HepG2 (cell line): ENCODE data around the gene SLC11A1. TPM values are rescaled to one million over a fixed set of nuclear protein-coding genes. Genes with fewer than 3 reads are reported as not detected.
A peak's percentile ranks its signal among the peaks of the same experiment; 100 is the strongest.

Source experiments
- ATAD3A ChIP-seq: sonication (generic); formaldehyde crosslinking; IDR thresholded peaks from 2 replicates; pipeline ENCODE4 v1.4.0; 2020; ENCODE audit warnings: missing genetic modification reagents
- GATA4 ChIP-seq: sonication (generic); IDR thresholded peaks from 2 replicates; pipeline ENCODE4 v1.6.1; 2016; ENCODE audit warnings: antibody characterized with exemption, low read depth, borderline replicate concordance
- IKZF4 ChIP-seq: sonication (generic); formaldehyde crosslinking; IDR thresholded peaks from 2 replicates; pipeline ENCODE4 v1.5.1; 2020; ENCODE audit warnings: borderline replicate concordance, mild to moderate bottlenecking, low read depth, missing genetic modification reagents; ENCODE audit errors: not compliant biosample characterization
- JUNB ChIP-seq: sonication (generic); formaldehyde crosslinking; IDR thresholded peaks from 2 replicates; pipeline ENCODE4 v1.8.0; 2022; ENCODE audit warnings: missing genetic modification reagents, mild to moderate bottlenecking, borderline replicate concordance
- KDM6A ChIP-seq: IDR thresholded peaks from 2 replicates; pipeline ENCODE4 v1.6.1; 2016; ENCODE audit warnings: low read depth
- PAF1 ChIP-seq: IDR thresholded peaks from 2 replicates; pipeline ENCODE4 v1.6.1; 2016; ENCODE audit warnings: missing genetic modification reagents, missing compliant biosample characterization
- ZBTB1 ChIP-seq: sonication (generic); formaldehyde crosslinking; IDR thresholded peaks from 2 replicates; pipeline ENCODE4 v1.4.0; 2020; ENCODE audit warnings: missing genetic modification reagents, borderline replicate concordance
- ZNF12 ChIP-seq: sonication (generic); formaldehyde crosslinking; IDR thresholded peaks from 2 replicates; pipeline ENCODE4 v1.5.0; 2020; ENCODE audit warnings: missing genetic modification reagents
- ZNF136 ChIP-seq: sonication (generic); formaldehyde crosslinking; IDR thresholded peaks from 2 replicates; pipeline ENCODE4 v1.8.1; 2022; ENCODE audit warnings: low read depth, mild to moderate bottlenecking, moderate library complexity, missing genetic modification reagents
- ZNF3 ChIP-seq: IDR thresholded peaks from 2 replicates; pipeline ENCODE4 v1.7.0; 2017; ENCODE audit warnings: inconsistent platforms
- ZNF335 ChIP-seq: sonication (generic); formaldehyde crosslinking; IDR thresholded peaks from 2 replicates; pipeline ENCODE4 v1.4.0; 2020; ENCODE audit warnings: missing genetic modification reagents
- ZNF562 ChIP-seq: sonication (generic); formaldehyde crosslinking; IDR thresholded peaks from 2 replicates; pipeline ENCODE4 v1.8.0; 2022; ENCODE audit warnings: missing genetic modification reagents, borderline replicate concordance
- ZNF749 ChIP-seq: sonication (generic); formaldehyde crosslinking; IDR thresholded peaks from 2 replicates; pipeline ENCODE4 v1.8.0; 2022; ENCODE audit warnings: mild to moderate bottlenecking, missing genetic modification reagents, moderate library complexity, borderline replicate concordance
- polyA plus RNA-seq, 8 experiments: library from polyadenylated mRNA; depleted of rRNA in 3 of 8; stranded (reverse) in 7 of 8; unstranded in 1 of 8; fragments of >200 nt; fragmentation: Illumina TruSeq in 4 of 8; extraction: Trizol in 4 of 8; gene quantifications; 2 replicates each; pipeline versions ENCODE4 v1.2.1 to v1.2.3, GENCODE V29; 2011 to 2016; ENCODE audit warnings: low read depth in 4 of 8, missing spikeins in 1 of 8, mixed read lengths in 1 of 8; ENCODE audit not compliant: insufficient read depth in 1 of 8
- total RNA-seq, 5 experiments: library from RNA; depleted of rRNA; stranded (reverse); fragments of >200 nt; fragmentation: Illumina TruSeq; extraction: Trizol; gene quantifications; 2 replicates each; pipeline ENCODE4 v1.2.3, GENCODE V29; 2016; ENCODE audit warnings: low read depth in 1 of 5
- TF ChIP-seq, protein P1 (sequence below): fragments of 450-650 bp; IDR thresholded peaks from 2 replicates; pipeline ENCODE4 v1.6.1; 2017; ENCODE audit warnings: mild to moderate bottlenecking
- TF ChIP-seq, protein P2 (sequence below): sonication (generic); formaldehyde crosslinking; conservative IDR thresholded peaks from 2 replicates; pipeline ENCODE4 v1.8.0; 2022; ENCODE audit warnings: missing genetic modification reagents
- TF ChIP-seq, protein P3 (sequence below): sonication (generic); formaldehyde crosslinking; IDR thresholded peaks from 2 replicates; pipeline ENCODE4 v1.5.0; 2020; ENCODE audit warnings: mild to moderate bottlenecking, missing genetic modification reagents
- TF ChIP-seq, protein P4 (sequence below): sonication (generic); formaldehyde crosslinking; IDR thresholded peaks from 2 replicates; pipeline ENCODE4 v1.5.1; 2020; ENCODE audit warnings: missing genetic modification reagents, mild to moderate bottlenecking, borderline replicate concordance
- TF ChIP-seq, protein P5 (sequence below): sonication (generic); formaldehyde crosslinking; IDR thresholded peaks from 2 replicates; pipeline ENCODE4 v1.8.0; 2022; ENCODE audit warnings: missing genetic modification reagents, mild to moderate bottlenecking, inconsistent platforms, borderline replicate concordance

The SLC11A1 gene
- total and polyA plus RNA-seq, 2 of the 13 experiments (the other 11 are each of a cell fraction or from before 2014, with no cell fraction given), result 0.33 to 2.3 TPM

DNA sequence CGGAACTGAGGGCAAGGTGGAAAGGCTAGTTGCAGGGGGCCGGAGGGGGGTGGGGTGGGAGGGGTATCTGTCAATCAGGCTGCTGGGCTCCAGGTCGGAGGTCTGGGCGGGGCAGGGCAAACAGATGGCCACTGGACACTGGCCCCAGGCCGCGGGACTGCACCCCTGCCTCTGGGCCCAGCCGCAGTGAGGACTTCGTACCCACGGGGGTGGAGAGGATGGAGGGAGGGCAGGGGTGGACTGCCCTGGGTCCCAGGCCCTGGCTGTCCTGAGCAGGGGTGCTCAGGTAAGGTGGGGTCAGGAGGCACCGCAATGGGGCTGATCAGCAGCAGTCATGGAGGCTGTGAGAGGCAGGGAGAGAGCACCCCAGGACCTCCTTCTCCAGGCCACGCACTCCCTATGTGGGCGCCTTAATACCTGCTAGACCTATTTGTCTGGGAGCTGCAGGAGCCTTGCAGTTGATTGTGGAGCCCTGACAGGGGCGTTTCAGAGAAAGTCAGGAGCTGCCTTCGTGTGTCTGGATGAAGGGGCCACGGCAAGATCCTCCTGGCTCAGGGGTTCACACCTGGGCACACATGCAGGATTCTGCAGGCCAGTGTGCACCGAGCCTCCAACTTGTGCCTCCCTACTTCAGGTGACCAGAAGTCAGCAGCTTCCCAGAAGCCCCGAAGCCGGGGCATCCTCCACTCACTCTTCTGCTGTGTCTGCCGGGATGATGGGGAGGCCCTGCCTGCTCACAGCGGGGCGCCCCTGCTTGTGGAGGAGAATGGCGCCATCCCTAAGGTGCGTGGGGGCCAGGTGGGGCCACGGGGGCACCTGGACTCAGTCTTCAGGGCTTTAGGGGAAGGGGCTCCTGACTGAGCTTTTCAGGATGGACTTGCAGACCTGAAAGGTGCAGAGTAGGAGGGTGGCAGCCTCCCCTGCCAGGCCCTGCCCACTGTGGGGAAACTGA, 19.1 kb downstream of the SLC11A1 start (continued):
- TF ChIP-seq, protein P1, sequence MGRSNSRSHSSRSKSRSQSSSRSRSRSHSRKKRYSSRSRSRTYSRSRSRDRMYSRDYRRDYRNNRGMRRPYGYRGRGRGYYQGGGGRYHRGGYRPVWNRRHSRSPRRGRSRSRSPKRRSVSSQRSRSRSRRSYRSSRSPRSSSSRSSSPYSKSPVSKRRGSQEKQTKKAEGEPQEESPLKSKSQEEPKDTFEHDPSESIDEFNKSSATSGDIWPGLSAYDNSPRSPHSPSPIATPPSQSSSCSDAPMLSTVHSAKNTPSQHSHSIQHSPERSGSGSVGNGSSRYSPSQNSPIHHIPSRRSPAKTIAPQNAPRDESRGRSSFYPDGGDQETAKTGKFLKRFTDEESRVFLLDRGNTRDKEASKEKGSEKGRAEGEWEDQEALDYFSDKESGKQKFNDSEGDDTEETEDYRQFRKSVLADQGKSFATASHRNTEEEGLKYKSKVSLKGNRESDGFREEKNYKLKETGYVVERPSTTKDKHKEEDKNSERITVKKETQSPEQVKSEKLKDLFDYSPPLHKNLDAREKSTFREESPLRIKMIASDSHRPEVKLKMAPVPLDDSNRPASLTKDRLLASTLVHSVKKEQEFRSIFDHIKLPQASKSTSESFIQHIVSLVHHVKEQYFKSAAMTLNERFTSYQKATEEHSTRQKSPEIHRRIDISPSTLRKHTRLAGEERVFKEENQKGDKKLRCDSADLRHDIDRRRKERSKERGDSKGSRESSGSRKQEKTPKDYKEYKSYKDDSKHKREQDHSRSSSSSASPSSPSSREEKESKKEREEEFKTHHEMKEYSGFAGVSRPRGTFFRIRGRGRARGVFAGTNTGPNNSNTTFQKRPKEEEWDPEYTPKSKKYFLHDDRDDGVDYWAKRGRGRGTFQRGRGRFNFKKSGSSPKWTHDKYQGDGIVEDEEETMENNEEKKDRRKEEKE, result no peak
- no peak for TF ChIP-seq ZNF3 (CRISPR knock-in tag)
- no peak for TF ChIP-seq PAF1 (CRISPR knock-in tag)
- TF ChIP-seq, protein P2, sequence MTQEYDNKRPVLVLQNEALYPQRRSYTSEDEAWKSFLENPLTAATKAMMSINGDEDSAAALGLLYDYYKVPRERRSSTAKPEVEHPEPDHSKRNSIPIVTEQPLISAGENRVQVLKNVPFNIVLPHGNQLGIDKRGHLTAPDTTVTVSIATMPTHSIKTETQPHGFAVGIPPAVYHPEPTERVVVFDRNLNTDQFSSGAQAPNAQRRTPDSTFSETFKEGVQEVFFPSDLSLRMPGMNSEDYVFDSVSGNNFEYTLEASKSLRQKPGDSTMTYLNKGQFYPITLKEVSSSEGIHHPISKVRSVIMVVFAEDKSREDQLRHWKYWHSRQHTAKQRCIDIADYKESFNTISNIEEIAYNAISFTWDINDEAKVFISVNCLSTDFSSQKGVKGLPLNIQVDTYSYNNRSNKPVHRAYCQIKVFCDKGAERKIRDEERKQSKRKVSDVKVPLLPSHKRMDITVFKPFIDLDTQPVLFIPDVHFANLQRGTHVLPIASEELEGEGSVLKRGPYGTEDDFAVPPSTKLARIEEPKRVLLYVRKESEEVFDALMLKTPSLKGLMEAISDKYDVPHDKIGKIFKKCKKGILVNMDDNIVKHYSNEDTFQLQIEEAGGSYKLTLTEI (CRISPR knock-in tag), result no peak
- TF ChIP-seq, protein P3, sequence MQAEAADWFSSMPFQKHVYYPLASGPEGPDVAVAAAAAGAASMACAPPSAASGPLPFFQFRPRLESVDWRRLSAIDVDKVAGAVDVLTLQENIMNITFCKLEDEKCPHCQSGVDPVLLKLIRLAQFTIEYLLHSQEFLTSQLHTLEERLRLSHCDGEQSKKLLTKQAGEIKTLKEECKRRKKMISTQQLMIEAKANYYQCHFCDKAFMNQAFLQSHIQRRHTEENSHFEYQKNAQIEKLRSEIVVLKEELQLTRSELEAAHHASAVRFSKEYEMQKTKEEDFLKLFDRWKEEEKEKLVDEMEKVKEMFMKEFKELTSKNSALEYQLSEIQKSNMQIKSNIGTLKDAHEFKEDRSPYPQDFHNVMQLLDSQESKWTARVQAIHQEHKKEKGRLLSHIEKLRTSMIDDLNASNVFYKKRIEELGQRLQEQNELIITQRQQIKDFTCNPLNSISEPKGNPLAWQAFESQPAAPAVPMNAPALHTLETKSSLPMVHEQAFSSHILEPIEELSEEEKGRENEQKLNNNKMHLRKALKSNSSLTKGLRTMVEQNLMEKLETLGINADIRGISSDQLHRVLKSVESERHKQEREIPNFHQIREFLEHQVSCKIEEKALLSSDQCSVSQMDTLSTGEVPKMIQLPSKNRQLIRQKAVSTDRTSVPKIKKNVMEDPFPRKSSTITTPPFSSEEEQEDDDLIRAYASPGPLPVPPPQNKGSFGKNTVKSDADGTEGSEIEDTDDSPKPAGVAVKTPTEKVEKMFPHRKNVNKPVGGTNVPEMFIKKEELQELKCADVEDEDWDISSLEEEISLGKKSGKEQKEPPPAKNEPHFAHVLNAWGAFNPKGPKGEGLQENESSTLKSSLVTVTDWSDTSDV (CRISPR knock-in tag), result no peak
- TF ChIP-seq ZNF136 (CRISPR knock-in tag), result no peak
- TF ChIP-seq JUNB, result no peak
- TF ChIP-seq ZNF335 (CRISPR knock-in tag), result peak; percentile 78
- no peak; the same call in 1 of the 2 replicates for TF ChIP-seq ZNF749
- TF ChIP-seq, protein P4, sequence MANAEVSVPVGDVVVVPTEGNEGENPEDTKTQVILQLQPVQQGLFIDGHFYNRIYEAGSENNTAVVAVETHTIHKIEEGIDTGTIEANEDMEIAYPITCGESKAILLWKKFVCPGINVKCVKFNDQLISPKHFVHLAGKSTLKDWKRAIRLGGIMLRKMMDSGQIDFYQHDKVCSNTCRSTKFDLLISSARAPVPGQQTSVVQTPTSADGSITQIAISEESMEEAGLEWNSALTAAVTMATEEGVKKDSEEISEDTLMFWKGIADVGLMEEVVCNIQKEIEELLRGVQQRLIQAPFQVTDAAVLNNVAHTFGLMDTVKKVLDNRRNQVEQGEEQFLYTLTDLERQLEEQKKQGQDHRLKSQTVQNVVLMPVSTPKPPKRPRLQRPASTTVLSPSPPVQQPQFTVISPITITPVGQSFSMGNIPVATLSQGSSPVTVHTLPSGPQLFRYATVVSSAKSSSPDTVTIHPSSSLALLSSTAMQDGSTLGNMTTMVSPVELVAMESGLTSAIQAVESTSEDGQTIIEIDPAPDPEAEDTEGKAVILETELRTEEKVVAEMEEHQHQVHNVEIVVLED (CRISPR knock-in tag), result no peak
- TF ChIP-seq, protein P5, sequence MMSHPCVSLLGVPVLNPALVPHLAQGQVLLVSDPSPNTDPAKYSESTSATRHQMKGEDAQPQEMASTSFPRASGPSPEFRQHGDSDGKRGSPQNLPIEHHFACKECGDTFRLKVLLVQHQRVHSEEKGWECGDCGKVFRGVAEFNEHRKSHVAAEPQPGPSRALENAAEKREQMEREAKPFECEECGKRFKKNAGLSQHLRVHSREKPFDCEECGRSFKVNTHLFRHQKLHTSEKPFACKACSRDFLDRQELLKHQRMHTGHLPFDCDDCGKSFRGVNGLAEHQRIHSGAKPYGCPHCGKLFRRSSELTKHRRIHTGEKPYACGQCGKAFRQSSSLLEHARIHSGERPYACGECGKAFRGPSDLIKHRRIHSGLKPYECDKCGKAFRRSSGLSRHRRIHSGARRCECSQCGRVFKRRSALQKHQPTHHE (CRISPR knock-in tag), result peak; percentile 87; the same call in 1 of the 2 replicates
- TF ChIP-seq ATAD3A, result no peak
- TF ChIP-seq ZNF562 (CRISPR knock-in tag), result no peak
- TF ChIP-seq GATA4, result no peak
- TF ChIP-seq IKZF4 (CRISPR knock-in tag), result no peak
- peak; percentile 97 for TF ChIP-seq KDM6A (CRISPR knock-in tag)
- no peak; the same call in none of the 2 replicates for TF ChIP-seq ZNF12
- TF ChIP-seq ZBTB1 (CRISPR knock-in tag), result no peak
